Neural crest cell (in vitro differentiated cells): ENCODE results near the gene SLC7A8. TPM values are rescaled to one million over a fixed set of nuclear protein-coding genes. Genes with fewer than 3 reads are reported as not detected.
"Not testable (repeated sequence)": the region's sequence is repeated elsewhere in the genome, so short reads cannot be mapped to it uniquely, and the experiment has no call there.

ENCODE experiments used
- DNase-seq: peaks from one replicate; pipeline ENCODE4 v3.0.0; 2021; ENCODE audit warnings: low read depth, mixed read lengths, low spot score
- H3K27ac Mint-ChIP-seq: one replicate; pipeline ENCODE4 v1.8.0; 2021; ENCODE audit warnings: mild to moderate bottlenecking, mixed read lengths; ENCODE audit not compliant: unreplicated experiment
- H3K27me3 Mint-ChIP-seq: 2 replicates; pipeline ENCODE4 v1.8.0; 2021; ENCODE audit warnings: low read depth, mild to moderate bottlenecking, mixed read lengths
- H3K36me3 Mint-ChIP-seq: 2 replicates; pipeline ENCODE4 v1.8.0; 2021; ENCODE audit warnings: low read depth, mild to moderate bottlenecking, mixed read lengths
- H3K4me1 Mint-ChIP-seq: 2 replicates; pipeline ENCODE4 v1.8.0; 2021; ENCODE audit warnings: mixed read lengths
- H3K4me3 Mint-ChIP-seq: one replicate; pipeline ENCODE4 v1.8.0; 2021; ENCODE audit warnings: mild to moderate bottlenecking, mixed read lengths
- H3K9me3 Mint-ChIP-seq: 2 replicates; pipeline ENCODE4 v1.8.0; 2021; ENCODE audit warnings: mixed read lengths
- CTCF ChIP-seq: fragments of 200-600 bp; sonication (generic); conservative IDR thresholded peaks from 2 replicates; pipeline ENCODE4 v1.5.0; 2021; ENCODE audit warnings: antibody characterized with exemption, mild to moderate bottlenecking
- total RNA-seq: library from RNA; stranded (reverse); gene quantifications from 2 replicates; pipeline ENCODE4 v1.2.1, GENCODE V29; 2021

SLC7A8 gene
- total RNA-seq, 1 donor from 2014 or later, result 9.4 TPM

DNA sequence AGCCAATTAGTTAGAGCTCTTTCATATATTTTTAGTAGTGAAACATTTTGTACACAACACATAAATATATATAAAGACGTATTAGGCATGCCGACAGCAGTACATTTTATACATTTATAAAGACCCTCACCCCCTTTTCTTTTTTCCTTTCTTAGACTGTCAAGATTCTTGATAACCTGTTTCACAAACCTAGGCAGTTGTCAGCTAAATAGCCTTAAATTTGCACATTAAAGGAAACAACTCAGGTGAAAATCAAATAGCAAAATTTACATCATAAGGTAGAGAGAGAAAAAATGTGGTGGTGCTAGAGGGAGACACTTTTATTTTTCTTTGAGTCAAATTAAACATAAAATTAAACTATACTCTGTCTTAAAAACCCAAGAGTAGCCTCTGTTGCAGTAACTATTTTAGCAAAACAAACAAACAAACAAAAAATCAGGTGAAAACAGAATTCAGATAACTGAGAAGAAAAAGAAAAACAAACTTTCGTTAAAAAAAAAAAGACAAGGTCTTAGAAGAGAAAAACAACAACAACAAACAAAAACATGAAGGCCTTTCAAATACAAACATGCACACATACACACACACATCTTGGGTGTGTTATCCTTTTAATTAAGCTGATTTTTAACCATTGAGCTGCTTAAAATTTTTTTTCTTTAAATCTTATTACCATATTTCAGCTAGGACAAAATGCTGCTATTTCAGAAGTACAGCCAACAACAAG lies 23.1 kb upstream of the SLC7A8 start:
- H3K4me1 Mint-ChIP-seq, result no peaks in the 10 kb centered on the region
- no peak overlapping the region for H3K27ac Mint-ChIP-seq
- no peak for DNase-seq
- no peak overlapping the region for H3K4me3 Mint-ChIP-seq
- no peaks in the 10 kb centered on the region for H3K36me3 Mint-ChIP-seq
- TF ChIP-seq CTCF, result no peak
- peaks cover 2% of the 10 kb centered on the region for H3K27me3 Mint-ChIP-seq
- H3K9me3 Mint-ChIP-seq, result peaks cover 2% of the 10 kb centered on the region

GRCh38 chr14:23202001-23202400 lies 18.5 kb upstream of the SLC7A8 start:
- no peak for TF ChIP-seq CTCF
- H3K4me1 Mint-ChIP-seq, result no peaks in the 10 kb centered on the region

GRCh38 chr14:23199141-23199540 lies 15.7 kb upstream of the SLC7A8 start:
- H3K27ac Mint-ChIP-seq, H3K4me3 Mint-ChIP-seq, H3K9me3 Mint-ChIP-seq, DNase-seq, H3K27me3 Mint-ChIP-seq, H3K4me1 Mint-ChIP-seq, H3K36me3 Mint-ChIP-seq: not testable (repeated sequence)

More at GRCh38 chr14:23202001-23202400, 18.5 kb upstream of the SLC7A8 start:
- Mint-ChIP-seq H3K4me3 (no peak overlapping the region), H3K36me3 (no peaks in the 10 kb centered on the region), H3K27me3 (peaks cover 2% of the 10 kb centered on the region), H3K9me3 (peaks cover 2% of the 10 kb centered on the region), H3K27ac (no peak overlapping the region)
- DNase-seq, result no peak

DNA sequence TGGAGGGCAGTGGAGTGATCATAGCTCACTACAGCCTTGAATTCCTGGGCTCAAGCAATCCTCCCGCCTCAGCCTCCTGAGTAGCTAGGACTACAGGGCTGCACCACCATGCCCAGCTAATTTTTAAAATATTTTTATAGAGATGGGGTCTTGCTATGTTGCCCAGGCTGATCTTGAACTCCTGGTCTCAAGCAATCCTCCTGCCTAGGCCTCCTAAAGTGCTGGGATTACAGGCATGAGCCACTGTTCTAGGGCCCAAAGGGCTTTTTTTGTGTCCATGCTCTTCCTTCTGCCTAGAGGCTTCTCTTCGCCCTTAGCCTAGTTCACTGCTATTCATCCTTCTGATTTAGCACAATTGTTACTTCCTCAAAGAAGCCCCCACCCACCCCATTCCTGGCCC lies 13.0 kb upstream of the SLC7A8 start:
- not testable (repeated sequence) for H3K27ac Mint-ChIP-seq, H3K4me1 Mint-ChIP-seq

DNA sequence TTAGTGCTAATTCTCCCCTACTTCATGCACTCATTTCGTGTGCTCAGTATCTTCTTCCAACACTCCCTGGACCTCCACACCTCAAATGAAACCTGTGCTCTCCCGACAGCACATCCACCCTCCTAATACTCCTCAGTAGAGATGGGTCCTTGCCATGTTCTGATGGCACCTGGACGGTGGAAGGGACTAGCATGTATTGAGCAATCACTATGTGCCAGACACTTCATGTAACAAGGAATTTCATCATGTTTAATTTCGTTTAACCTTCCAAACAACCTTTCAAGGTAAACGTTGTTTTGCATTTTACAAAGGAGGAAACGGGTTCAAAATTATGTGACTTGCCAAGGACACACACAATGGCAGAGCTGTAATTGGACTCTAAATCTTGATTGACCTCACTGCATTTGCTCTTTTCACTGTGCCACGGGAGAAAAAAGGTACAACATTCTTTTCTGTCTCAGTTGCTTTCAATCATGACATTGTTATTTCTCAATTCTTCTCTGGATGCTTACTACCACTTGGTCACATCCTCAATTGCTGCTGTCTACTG lies 12.2 kb upstream of the SLC7A8 start:
- TF ChIP-seq CTCF, result no peak
- Mint-ChIP-seq H3K36me3 (no peaks in the 10 kb centered on the region), H3K9me3 (no peaks in the 10 kb centered on the region), H3K4me1 (no peaks in the 10 kb centered on the region), H3K4me3 (no peak overlapping the region), H3K27me3 (no peaks in the 10 kb centered on the region), H3K27ac (no peak overlapping the region)
- DNase-seq, result no peak

More for the DNA sequence above, 13.0 kb upstream of the SLC7A8 start:
- DNase-seq, H3K27me3 Mint-ChIP-seq, H3K4me3 Mint-ChIP-seq, H3K9me3 Mint-ChIP-seq, H3K36me3 Mint-ChIP-seq: not testable (repeated sequence)

- Mint-ChIP-seq H3K36me3 (no peaks in the 10 kb centered on the region), H3K27me3 (no peaks in the 10 kb centered on the region), H3K27ac (no peak overlapping the region), H3K4me3 (no peak overlapping the region), H3K4me1 (no peaks in the 10 kb centered on the region), H3K9me3 (no peaks in the 10 kb centered on the region)
- no peak for TF ChIP-seq CTCF
- DNase-seq, result no peak
Observed at GRCh38 chr14:23193432-23193831, 10.0 kb upstream of the SLC7A8 start.
